GM12873 (cell line): Measurements from ENCODE around the gene ELP4.

Experiments
- TF ChIP-seq, protein P1 (sequence below): IDR thresholded peaks from 2 replicates; pipeline ENCODE4 v1.5.1; 2012; ENCODE audit warnings: low read depth, mild to moderate bottlenecking, moderate library complexity, low read length, control low read depth; ENCODE audit not compliant: insufficient read depth; ENCODE audit errors: missing control alignments

ELP4 gene

DNA sequence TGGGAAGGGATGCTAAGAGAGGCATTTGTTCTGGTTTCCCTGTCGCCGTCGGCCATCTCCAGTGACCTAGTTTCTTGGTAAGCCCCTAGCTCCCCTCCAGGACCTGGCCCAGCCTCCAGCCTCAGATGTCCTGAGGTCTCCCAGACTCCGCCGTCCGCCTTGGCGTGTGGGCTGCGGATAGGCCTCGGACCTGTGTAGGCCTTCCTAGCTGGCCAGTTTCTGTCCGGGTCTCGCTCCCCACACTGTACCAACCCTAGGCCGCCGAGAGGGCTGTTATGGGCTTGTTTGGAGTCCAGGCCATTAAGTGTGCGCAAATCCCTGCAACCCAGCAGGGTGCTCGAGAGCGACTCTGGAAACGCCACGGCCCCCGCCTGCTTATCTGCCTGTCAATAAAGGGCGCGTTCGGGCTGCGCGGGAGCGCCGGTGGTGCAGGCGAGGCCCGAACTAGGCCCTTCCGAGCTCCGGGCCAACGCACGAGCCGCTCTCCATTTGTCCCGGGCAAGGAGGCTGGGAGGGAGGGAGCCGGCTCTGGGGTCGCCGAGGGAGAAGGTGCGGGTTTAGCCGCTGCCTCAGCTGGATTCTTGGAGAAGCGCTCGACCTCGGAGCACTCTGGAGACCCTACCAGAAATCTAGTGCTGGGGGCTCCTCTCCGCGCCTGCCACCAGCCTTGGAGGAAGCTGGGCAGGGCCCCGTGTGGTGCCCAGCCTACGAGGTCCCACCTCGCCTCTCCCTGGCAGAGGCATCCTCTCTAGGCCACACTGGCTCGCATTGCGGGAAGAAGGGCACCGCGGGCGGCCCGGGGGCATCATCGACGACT lies 310.3 kb downstream of the ELP4 start:
- TF ChIP-seq, protein P1, sequence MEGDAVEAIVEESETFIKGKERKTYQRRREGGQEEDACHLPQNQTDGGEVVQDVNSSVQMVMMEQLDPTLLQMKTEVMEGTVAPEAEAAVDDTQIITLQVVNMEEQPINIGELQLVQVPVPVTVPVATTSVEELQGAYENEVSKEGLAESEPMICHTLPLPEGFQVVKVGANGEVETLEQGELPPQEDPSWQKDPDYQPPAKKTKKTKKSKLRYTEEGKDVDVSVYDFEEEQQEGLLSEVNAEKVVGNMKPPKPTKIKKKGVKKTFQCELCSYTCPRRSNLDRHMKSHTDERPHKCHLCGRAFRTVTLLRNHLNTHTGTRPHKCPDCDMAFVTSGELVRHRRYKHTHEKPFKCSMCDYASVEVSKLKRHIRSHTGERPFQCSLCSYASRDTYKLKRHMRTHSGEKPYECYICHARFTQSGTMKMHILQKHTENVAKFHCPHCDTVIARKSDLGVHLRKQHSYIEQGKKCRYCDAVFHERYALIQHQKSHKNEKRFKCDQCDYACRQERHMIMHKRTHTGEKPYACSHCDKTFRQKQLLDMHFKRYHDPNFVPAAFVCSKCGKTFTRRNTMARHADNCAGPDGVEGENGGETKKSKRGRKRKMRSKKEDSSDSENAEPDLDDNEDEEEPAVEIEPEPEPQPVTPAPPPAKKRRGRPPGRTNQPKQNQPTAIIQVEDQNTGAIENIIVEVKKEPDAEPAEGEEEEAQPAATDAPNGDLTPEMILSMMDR, result no peak

DNA sequence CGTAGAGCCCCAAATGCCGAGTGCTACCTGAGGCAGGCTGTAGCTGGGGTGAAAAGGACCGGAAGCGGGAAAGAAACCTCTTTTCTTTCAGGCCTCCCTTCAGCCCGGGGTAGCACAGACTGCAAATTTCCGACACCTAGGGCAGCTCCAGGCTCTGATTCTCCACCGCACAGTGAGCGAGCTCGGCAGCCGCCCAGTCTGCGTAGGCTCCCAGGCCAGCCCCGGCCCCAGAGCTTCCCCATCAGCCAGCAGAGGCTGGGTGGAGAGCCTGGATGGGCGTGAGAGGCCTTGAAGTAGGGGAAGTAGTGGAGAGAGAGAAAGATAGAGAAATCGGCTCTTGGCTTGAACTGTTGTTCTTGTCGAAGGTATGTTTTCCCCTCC lies 310.9 kb downstream of the ELP4 start:
- TF ChIP-seq, protein P1, result no peak

DNA sequence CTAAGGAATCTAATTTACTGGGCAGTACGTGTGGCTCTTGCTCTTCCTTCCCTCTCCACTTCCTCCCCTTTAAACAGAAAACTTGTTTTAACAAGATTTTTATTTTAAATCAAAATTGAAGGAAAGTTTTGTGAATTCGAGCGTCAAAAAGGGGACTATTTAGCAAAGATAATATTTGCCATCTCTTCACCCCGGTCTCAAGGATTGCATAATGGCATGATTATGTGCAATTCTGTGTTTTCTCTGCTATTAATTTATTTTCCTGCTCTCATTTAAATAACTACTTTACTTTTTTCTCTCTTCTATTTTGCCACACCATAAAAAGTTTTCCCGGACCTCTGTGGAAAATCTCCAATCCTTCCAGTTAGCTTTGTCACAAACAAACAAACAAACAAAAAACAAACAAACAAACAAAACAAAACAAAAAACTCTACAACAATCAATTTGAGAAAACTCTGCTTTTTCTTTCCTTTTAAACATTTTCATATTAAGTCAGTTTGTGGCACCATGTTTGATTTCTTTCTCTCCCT lies 311.7 kb downstream of the ELP4 start:
- TF ChIP-seq, protein P1, result no peak

DNA sequence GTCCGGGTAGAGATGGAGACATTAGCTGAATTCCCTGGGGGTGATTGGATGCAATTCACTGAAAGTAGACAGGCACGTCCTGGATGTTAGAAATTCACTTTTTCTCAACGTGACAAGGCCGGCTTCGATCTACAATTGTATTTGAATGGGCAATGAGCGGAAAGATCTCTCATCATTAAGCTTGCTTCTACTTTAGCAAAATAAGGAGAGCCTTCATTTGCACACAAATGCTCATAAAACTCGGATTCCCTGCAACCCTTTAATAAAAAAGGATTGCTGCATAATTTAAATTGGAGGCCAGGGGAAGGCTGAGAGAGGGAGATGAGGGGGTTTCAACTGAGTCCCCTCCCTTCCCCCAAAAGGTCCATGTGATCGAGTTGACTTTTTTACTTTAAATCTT lies 312.2 kb downstream of the ELP4 start:
- TF ChIP-seq, protein P1, result no peak

DNA sequence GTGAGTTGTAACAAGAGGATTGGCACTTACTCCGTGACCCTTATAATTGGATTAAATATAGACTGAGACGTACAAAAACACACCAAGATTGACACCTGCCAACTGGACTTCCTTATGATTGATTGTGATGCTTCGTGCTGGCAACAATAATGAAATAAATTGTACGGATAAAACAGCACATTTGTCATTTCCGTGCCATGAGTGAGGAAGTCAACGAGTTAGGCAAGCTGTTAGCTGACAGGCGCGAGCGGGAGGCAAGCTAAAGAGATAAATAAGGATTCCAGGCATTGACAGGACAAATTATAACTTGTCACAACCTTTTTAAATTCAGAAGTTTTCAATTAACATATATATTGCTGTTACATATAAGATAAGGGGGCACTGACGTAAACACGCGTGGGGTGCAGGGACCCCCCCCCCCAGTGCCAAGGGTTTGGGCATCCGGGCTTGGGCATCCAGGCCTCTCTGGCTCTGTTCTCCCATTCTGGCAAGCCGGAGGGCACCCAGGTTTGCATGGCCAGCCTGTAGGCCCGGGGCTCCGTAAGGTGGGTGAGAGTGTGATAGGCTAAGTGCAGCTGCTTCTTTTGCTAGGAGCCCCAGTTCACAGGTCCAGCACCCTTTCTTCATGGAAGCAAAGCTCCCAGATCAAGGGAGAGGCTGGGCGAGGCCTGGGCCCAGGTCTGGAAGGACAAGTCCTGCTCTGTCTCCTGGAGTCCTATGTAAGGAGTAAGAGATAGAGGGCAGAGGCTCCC lies 312.8 kb downstream of the ELP4 start:
- TF ChIP-seq, protein P1, result no peak

DNA sequence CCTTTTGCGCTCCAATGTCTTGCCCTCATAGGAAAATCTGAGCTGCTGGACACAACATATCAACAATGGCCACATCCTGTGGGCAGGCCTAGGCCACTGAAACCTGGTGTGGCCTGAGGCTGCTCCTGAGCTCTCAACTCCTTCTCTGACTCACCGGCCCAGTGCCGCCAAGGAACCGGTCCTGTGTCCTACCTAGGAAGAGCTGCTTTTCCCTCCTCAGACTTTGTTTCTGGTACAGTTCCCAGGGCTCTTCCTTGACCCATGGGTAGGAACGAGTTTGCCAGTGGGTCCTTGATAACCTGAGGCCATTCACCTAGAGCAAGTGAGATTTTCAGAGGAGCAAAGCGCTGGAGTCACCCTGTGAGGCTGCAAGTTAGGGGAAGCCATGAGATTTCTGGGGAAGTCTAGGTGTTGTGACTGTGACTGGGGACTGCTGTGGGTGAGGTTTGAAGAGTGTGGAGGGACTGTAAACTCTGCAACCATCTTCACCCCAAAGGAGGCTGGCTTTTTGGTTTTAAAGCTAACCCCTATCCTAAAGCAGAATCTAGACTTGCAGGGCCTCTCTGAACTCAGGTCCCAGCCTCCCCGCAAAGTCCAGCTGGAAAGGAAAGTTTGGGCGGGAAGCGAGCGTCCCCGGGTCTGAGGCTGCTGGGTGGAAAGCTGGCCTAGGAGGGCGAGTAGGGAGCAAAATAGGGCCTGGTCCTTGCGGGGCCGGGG lies 313.5 kb downstream of the ELP4 start:
- TF ChIP-seq, protein P1, result no peak
